ENCODE results near the gene DYNC2H1. TPM values are rescaled to one million over a fixed set of nuclear protein-coding genes. Genes with fewer than 3 reads are reported as not detected.

The DYNC2H1 gene
- total RNA-seq, 2 experiments from 2014 or later: 1.3 to 2.0 TPM

GRCh38 chr11:103420593-103420992, 311.4 kb downstream of the DYNC2H1 start:
- ATAC-seq: no peak
- ChIA-PET CTCF (no interaction called here), POLR2A (no interaction called here)
- TF ChIP-seq CTCF (IDR thresholded peaks at IDR 0.05): no peak
- H3K36me3 Mint-ChIP-seq (ENCODE audit: low read depth): peaks cover 2% of the 10 kb centered on the region
- no peak overlapping the region for H3K4me3 Mint-ChIP-seq
- no peaks in the 10 kb centered on the region for H3K4me1 Mint-ChIP-seq (ENCODE audit: low read depth)
- intact Hi-C loops (cut with micrococcal nuclease): no loop called here
- no peak overlapping the region for H3K27ac Mint-ChIP-seq
- H3K9me3 Mint-ChIP-seq: peaks cover 7% of the 10 kb centered on the region
- no peak for DNase-seq
- no peaks in the 10 kb centered on the region for H3K27me3 Mint-ChIP-seq

- Mint-ChIP-seq H3K4me3 (no peak overlapping the region), H3K27me3 (no peaks in the 10 kb centered on the region), H3K27ac (no peak overlapping the region), H3K36me3 (ENCODE audit: low read depth) (no peaks in the 10 kb centered on the region), H3K9me3 (no peaks in the 10 kb centered on the region), H3K4me1 (ENCODE audit: low read depth) (no peaks in the 10 kb centered on the region)
- ChIA-PET POLR2A (no interaction called here), CTCF (interaction anchor here (1.3 kb wide), 1 partner anchor 9 kb away, joined by 3 read pairs; no protein-coding TSS in a partner anchor)
- no peak for DNase-seq
- no peak for TF ChIP-seq CTCF (IDR thresholded peaks at IDR 0.05)
- ATAC-seq: no peak
- intact Hi-C loops (cut with micrococcal nuclease): no loop called here
These were observed 324.3 kb downstream of the DYNC2H1 start for GRCh38 chr11:103433386-103434072.

- intact Hi-C loops (cut with micrococcal nuclease): no loop called here
- CTCF ChIA-PET: no interaction called here
- DNase-seq (no peak), ATAC-seq (no peak)
- Mint-ChIP-seq H3K27ac (no peak overlapping the region), H3K36me3 (ENCODE audit: low read depth) (no peaks in the 10 kb centered on the region), H3K9me3 (no peaks in the 10 kb centered on the region), H3K27me3 (no peaks in the 10 kb centered on the region), H3K4me1 (ENCODE audit: low read depth) (no peaks in the 10 kb centered on the region), H3K4me3 (no peak overlapping the region)
- POLR2A ChIA-PET: no interaction called here
- no peak for TF ChIP-seq CTCF (IDR thresholded peaks at IDR 0.05)
These were observed 324.8 kb downstream of the DYNC2H1 start for GRCh38 chr11:103434073-103434411.

- no peak for TF ChIP-seq CTCF (IDR thresholded peaks at IDR 0.05)
- ChIA-PET POLR2A (no interaction called here), CTCF (no interaction called here)
- ATAC-seq: no peak
- Mint-ChIP-seq H3K27me3 (no peaks in the 10 kb centered on the region), H3K4me1 (ENCODE audit: low read depth) (no peaks in the 10 kb centered on the region), H3K27ac (no peak overlapping the region), H3K36me3 (ENCODE audit: low read depth) (no peaks in the 10 kb centered on the region), H3K9me3 (no peaks in the 10 kb centered on the region), H3K4me3 (no peak overlapping the region)
- DNase-seq: no peak
- intact Hi-C loops (cut with micrococcal nuclease): no loop called here
These were observed 327.0 kb downstream of the DYNC2H1 start for GRCh38 chr11:103436131-103436770.

GRCh38 chr11:103441021-103441420, 331.8 kb downstream of the DYNC2H1 start:
- H3K27me3 Mint-ChIP-seq: no peaks in the 10 kb centered on the region
- H3K4me3 Mint-ChIP-seq: no peak overlapping the region
- H3K36me3 Mint-ChIP-seq (ENCODE audit: low read depth): no peaks in the 10 kb centered on the region
- intact Hi-C loops (cut with micrococcal nuclease): no loop called here
- no peaks in the 10 kb centered on the region for H3K9me3 Mint-ChIP-seq
- no peak for TF ChIP-seq CTCF (IDR thresholded peaks at IDR 0.05)
- no peak overlapping the region for H3K27ac Mint-ChIP-seq
- DNase-seq (no peak), ATAC-seq (no peak)
- CTCF ChIA-PET: no interaction called here
- POLR2A ChIA-PET: no interaction called here
- H3K4me1 Mint-ChIP-seq (ENCODE audit: low read depth): no peaks in the 10 kb centered on the region

Measured in activated CD8-positive, alpha-beta T cell treated with anti-CD3 and anti-CD28 coated beads for 36 hours (primary cell).